Body of pancreas (tissue), 4 donors: ENCODE data around the gene SLC15A4.

Source experiments
- CTCF ChIP-seq, 7 experiments: fragments of 450-650 bp in 4 of 7; fragments of 200-600 bp in 3 of 7; sonication (generic) in 3 of 7; IDR thresholded peaks; one replicate each; pipeline ENCODE4 v1.5.1; 2016 to 2019; ENCODE audit warnings: antibody characterized with exemption in 7 of 7
- POLR2A ChIP-seq, 3 donors: fragments of 450-650 bp; IDR thresholded peaks; one replicate each; pipeline ENCODE4 v1.6.1; 2016; ENCODE audit warnings: antibody characterized with exemption in 3 of 3, mild to moderate bottlenecking in 2 of 3

- TF ChIP-seq CTCF (IDR thresholded peaks at IDR 0.05) (no peak), POLR2A (IDR thresholded peaks at IDR 0.05) (no peak)
These were observed 40.6 kb downstream of the SLC15A4 start for GRCh38 chr12:128783129-128783574.
